K562 (cell line): ENCODE measurements around the gene PANX1. TPM values are rescaled to one million over a fixed set of nuclear protein-coding genes. Genes with fewer than 3 reads are reported as not detected.

Experiments used
- ATAC-seq: fragments of 200-7000 bp; cut with Tn5 transposase; 3 replicates; pipeline ENCODE4 v1.9.1; 2020; ENCODE audit warnings: moderate library complexity
- BruUV-seq: library from RNA; stranded (reverse); fragments of 400-500 nt; replicated peaks from 2 replicates; lab custom pipeline; 2021; lab: Mats Ljungman, UMichigan
- CTCF ChIA-PET: fragments of 300-600 bp; formaldehyde crosslinking; extraction: SDS; loops from one replicate; lab custom pipeline; 2021; ENCODE audit warnings: low intra/inter-chr PET ratio; lab: Yijun Ruan, JAX
- POLR2A ChIA-PET: fragments of 300-600, 350-650 bp; sonication (Branson Sonifier 250); formaldehyde crosslinking; extraction: SDS; loops from one replicate; lab custom pipeline; 2021; ENCODE audit warnings: antibody characterized with exemption, inconsistent platforms; lab: Yijun Ruan, JAX
- DNase-seq, 4 experiments: peaks; one replicate each; pipeline versions ENCODE4 v3.0.0 to v3.0.0-alpha.2; 2011 to 2018; ENCODE audit warnings: low spot score in 3 of 4, mixed read lengths in 3 of 4; ENCODE audit errors: extremely low read depth in 1 of 4
- FAIRE-seq: peaks from 2 replicates; lab custom pipeline; 2011; peaks lifted over from hg19 to GRCh38; lab: Jason Lieb, UNC
- H2AFZ ChIP-seq: 2 replicates; pipeline ENCODE4 v1.6.0; 2011; ENCODE audit warnings: low read depth, low read length, control low read depth, inconsistent platforms
- H3K27ac ChIP-seq: fragments of 200-600 bp; 3 replicates; pipeline ENCODE4 v1.8.0; 2011; ENCODE audit warnings: low read depth, mild to moderate bottlenecking, control low read depth, inconsistent platforms, low read length, moderate library complexity, mixed read lengths; ENCODE audit errors: extremely low read depth
- H3K27me3 ChIP-seq, 2 experiments: fragments of 300-600 bp in 1 of 2; 2 replicates in 1 of 2; 3 replicates in 1 of 2; pipeline versions ENCODE4 v1.6.0 to v1.8.0; 2011; ENCODE audit warnings: inconsistent platforms in 2 of 2, low read length in 2 of 2, mild to moderate bottlenecking in 1 of 2, mixed read lengths in 1 of 2, moderate library complexity in 1 of 2; ENCODE audit not compliant: control insufficient read depth in 2 of 2, insufficient read depth in 2 of 2
- H3K36me3 ChIP-seq: fragments of 300-600 bp; 3 replicates; pipeline ENCODE4 v1.8.0; 2011; ENCODE audit warnings: mild to moderate bottlenecking, low read length, inconsistent platforms; ENCODE audit not compliant: control insufficient read depth, insufficient read depth
- H3K4me1 ChIP-seq, 2 experiments: fragments of 200-600 bp in 1 of 2; replicated peaks in 1 of 2; 2 replicates in 1 of 2; 3 replicates in 1 of 2; pipeline versions ENCODE4 v1.5.1 to v1.8.0; 2011; ENCODE audit warnings: inconsistent platforms in 2 of 2, low read length in 2 of 2, mild to moderate bottlenecking in 1 of 2, mixed read lengths in 1 of 2, moderate library complexity in 1 of 2; ENCODE audit not compliant: control insufficient read depth in 2 of 2, insufficient read depth in 2 of 2
- H3K4me2 ChIP-seq: 2 replicates; pipeline ENCODE4 v1.6.1; 2011; ENCODE audit warnings: low read length, control low read depth, inconsistent platforms, mixed read lengths; ENCODE audit not compliant: insufficient read depth
- H3K4me3 ChIP-seq: fragments of 200-600 bp; sonication (generic), shearing (Covaris generic); 2 replicates; pipeline ENCODE4 v1.5.1; 2016; ENCODE audit warnings: control low read depth, inconsistent platforms
- H3K79me2 ChIP-seq: fragments of 200-600 bp; 3 replicates; pipeline ENCODE4 v1.8.0; 2011; ENCODE audit warnings: low read length, inconsistent platforms; ENCODE audit not compliant: control insufficient read depth, insufficient read depth
- H3K9ac ChIP-seq, 2 experiments: 2 replicates each; pipeline versions ENCODE4 v1.6.0 to v1.6.1; 2011; ENCODE audit warnings: low read depth in 2 of 2, low read length in 2 of 2, control low read depth in 1 of 2, inconsistent platforms in 1 of 2, mild to moderate bottlenecking in 1 of 2, mixed read lengths in 1 of 2; ENCODE audit not compliant: insufficient read depth in 1 of 2
- H3K9me1 ChIP-seq: one replicate; pipeline ENCODE4 v1.6.0; 2011; ENCODE audit warnings: inconsistent platforms, mild to moderate bottlenecking, low read length, moderate library complexity; ENCODE audit not compliant: control insufficient read depth, insufficient read depth
- H3K9me3 ChIP-seq: replicated peaks from 2 replicates; pipeline ENCODE4 v1.5.1; 2011; ENCODE audit warnings: low read depth, low read length, inconsistent platforms; ENCODE audit not compliant: control insufficient read depth, insufficient read depth
- H4K20me1 ChIP-seq: replicated peaks from 2 replicates; pipeline ENCODE4 v1.6.1; 2011; ENCODE audit warnings: low read length, inconsistent platforms, mixed read lengths; ENCODE audit not compliant: control insufficient read depth, insufficient read depth
- CBFA2T3 ChIP-seq: fragments of 450-650 bp; IDR thresholded peaks from 2 replicates; pipeline ENCODE4 v1.6.1; 2017
- DMBX1 ChIP-seq: fragments of 250-450 bp; sonication (Bioruptor Pico); IDR thresholded peaks from 2 replicates; pipeline ENCODE4 v1.8.0; 2022; ENCODE audit warnings: inconsistent platforms, mild to moderate bottlenecking, moderate library complexity, borderline replicate concordance
- EWSR1 ChIP-seq: fragments of 450-650 bp; IDR thresholded peaks from 2 replicates; pipeline ENCODE4 v1.6.1; 2018; ENCODE audit warnings: borderline replicate concordance, mild to moderate bottlenecking, low read depth, moderate library complexity; ENCODE audit not compliant: partially characterized antibody
- GATA2 ChIP-seq: sonication (generic); formaldehyde crosslinking; IDR thresholded peaks from 2 replicates; pipeline ENCODE4 v1.4.0; 2020; ENCODE audit warnings: mild to moderate bottlenecking, missing genetic modification reagents
- GTF2E2 ChIP-seq: fragments of 200-800 bp; sonication (Bioruptor generic); IDR thresholded peaks from 2 replicates; pipeline ENCODE4 v1.6.1; 2016; ENCODE audit warnings: missing genetic modification characterization, missing compliant biosample characterization
- HNRNPUL1 ChIP-seq: fragments of 200-400 bp; formaldehyde crosslinking; IDR thresholded peaks from 2 replicates; pipeline ENCODE4 v1.6.1; 2017; ENCODE audit warnings: low read length
- MAZ ChIP-seq, 2 experiments: fragments of 450-650 bp in 1 of 2; sonication (generic) in 1 of 2; formaldehyde crosslinking; IDR thresholded peaks in 1 of 2; conservative IDR thresholded peaks in 1 of 2; 2 replicates each; pipeline versions ENCODE4 v1.4.0 to v1.5.0; 2020; ENCODE audit warnings: mild to moderate bottlenecking in 1 of 2, missing genetic modification reagents in 1 of 2
- MTA3 ChIP-seq: fragments of 450-650 bp; formaldehyde crosslinking; IDR thresholded peaks from 2 replicates; pipeline ENCODE4 v1.6.1; 2017; ENCODE audit warnings: mild to moderate bottlenecking, borderline replicate concordance
- RAD51 ChIP-seq: fragments of 450-650 bp; IDR thresholded peaks from 2 replicates; pipeline ENCODE4 v1.7.1; 2016; ENCODE audit warnings: low read depth, mild to moderate bottlenecking, borderline replicate concordance
- SAP30 ChIP-seq: fragments of 200-600 bp; sonication (generic); IDR thresholded peaks from 2 replicates; pipeline ENCODE4 v1.6.1; 2012; ENCODE audit warnings: borderline replicate concordance, low read depth, mild to moderate bottlenecking, moderate library complexity, low read length, control low read depth, inconsistent platforms; ENCODE audit not compliant: insufficient read depth, poor library complexity, severe bottlenecking
- SMARCC2 ChIP-seq: fragments of 450-650 bp; IDR thresholded peaks from 2 replicates; pipeline ENCODE4 v1.6.1; 2017; ENCODE audit warnings: antibody characterized with exemption, moderate library complexity, mild to moderate bottlenecking, low read depth
- ZFPM2 ChIP-seq: fragments of 250-450 bp; sonication (Bioruptor Pico); IDR thresholded peaks from 2 replicates; pipeline ENCODE4 v1.5.1; 2022; ENCODE audit warnings: mild to moderate bottlenecking
- ZNF121 ChIP-seq: sonication (generic); formaldehyde crosslinking; conservative IDR thresholded peaks from 2 replicates; pipeline ENCODE4 v1.8.0; 2022; ENCODE audit warnings: missing genetic modification reagents
- ZNF133 ChIP-seq: fragments of 250-450 bp; sonication (Bioruptor Pico); IDR thresholded peaks from 2 replicates; pipeline ENCODE4 v1.4.0; 2020; ENCODE audit warnings: mild to moderate bottlenecking
- ZNF41 ChIP-seq: fragments of 250-450 bp; sonication (Bioruptor Pico); conservative IDR thresholded peaks from 2 replicates; pipeline ENCODE4 v1.4.0; 2020; ENCODE audit warnings: mild to moderate bottlenecking
- WGBS: fragments of 100-300 bp; shearing (Covaris generic); methylation state at CpG from one replicate; pipeline ENCODE4 v1.1.6; 2016; ENCODE audit warnings: low coverage, mixed read lengths; ENCODE audit not compliant: insufficient coverage; ENCODE audit errors: missing lambda C conversion rate; 5-methylcytosine and 5-hydroxymethylcytosine counted together
- in situ Hi-C: fragments of 300-500 bp; cut with MboI; formaldehyde crosslinking; loops from 4 replicates; pipeline ENCODE4 v1.15.0; 2018; ENCODE audit warnings: inconsistent platforms, mixed read lengths
- intact Hi-C: fragments of 100-400 bp; cut with micrococcal nuclease; formaldehyde crosslinking; loops from 2 replicates; pipeline ENCODE4 v1.14.2; 2022
- polyA plus RNA-seq, 8 experiments: library from polyadenylated mRNA; depleted of rRNA in 4 of 8; stranded (reverse) in 5 of 8; unstranded in 3 of 8; fragments of >200 nt; fragmentation: Nextera tagmentation in 2 of 8; fragmentation: Illumina TruSeq in 1 of 8; extraction: Ambion mirVana in 2 of 8; extraction: Trizol in 1 of 8; gene quantifications; 2 replicates each; pipeline versions ENCODE4 v1.2.1 to v1.2.3, GENCODE V29; 2011 to 2014; ENCODE audit warnings: inconsistent platforms in 1 of 8, missing spikeins in 1 of 8
- total RNA-seq, 7 experiments: library from RNA; depleted of rRNA in 6 of 7; stranded (reverse); fragments of >200 nt in 6 of 7; fragmentation: Illumina TruSeq in 2 of 7; extraction: Trizol in 2 of 7; gene quantifications; 2 replicates each; pipeline versions ENCODE4 v1.2.1 to v1.2.3, GENCODE V29; 2011 to 2021; ENCODE audit warnings: low replicate concordance in 1 of 7
- TF ChIP-seq, protein P1 (sequence below): sonication (generic); formaldehyde crosslinking; IDR thresholded peaks from 2 replicates; pipeline ENCODE4 v1.8.0; 2022; ENCODE audit warnings: mild to moderate bottlenecking, missing genetic modification reagents
- TF ChIP-seq, protein P2 (sequence below): fragments of 450-650 bp; IDR thresholded peaks from 2 replicates; pipeline ENCODE4 v1.7.0; 2016; ENCODE audit warnings: borderline replicate concordance
- TF ChIP-seq, protein P3 (sequence below): sonication (generic); formaldehyde crosslinking; IDR thresholded peaks from 2 replicates; pipeline ENCODE4 v1.8.1; 2022; ENCODE audit warnings: missing genetic modification reagents
- TF ChIP-seq, protein P4 (sequence below): fragments of 450-650 bp; IDR thresholded peaks from 2 replicates; pipeline ENCODE4 v1.6.1; 2016; ENCODE audit warnings: antibody characterized with exemption

PANX1 gene
- total and polyA plus RNA-seq, 9 of the 15 experiments (the other 6 are each of a cell fraction or from before 2014, with no cell fraction given) = 1.9 to 14.8 (median 10.1) TPM

DNA sequence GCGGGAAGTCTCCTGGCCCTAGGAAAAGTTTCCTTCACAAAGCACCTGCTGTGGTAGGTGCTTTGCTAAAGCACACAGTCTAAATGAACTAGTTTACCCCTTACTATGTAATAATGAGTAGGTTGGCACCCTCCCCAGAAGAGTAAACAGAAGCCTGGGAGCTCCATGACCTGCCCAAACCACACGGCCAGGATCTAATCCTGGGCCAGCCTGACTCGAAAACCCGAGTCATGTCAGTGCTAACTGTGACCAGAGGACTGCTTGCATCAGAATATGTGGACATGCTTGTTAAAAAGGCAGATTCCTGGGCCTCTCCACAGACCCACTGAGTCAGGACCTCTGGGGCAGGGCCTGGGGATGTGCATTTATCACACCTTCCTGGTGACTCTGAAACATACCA, 67.7 kb downstream of the PANX1 start:
- in situ Hi-C loops = no loop called here
- TF ChIP-seq GATA2 (CRISPR knock-in tag) (no peak), SMARCC2 (no peak), MTA3 (no peak), ZNF121 (CRISPR knock-in tag) (no peak), CBFA2T3 (no peak), ZFPM2 (CRISPR knock-in tag) (no peak), MAZ (CRISPR knock-in tag; conservative IDR thresholded peaks at IDR 0.05 in 1 of 2, IDR thresholded peaks at IDR 0.05 in 1 of 2) (no peak), DMBX1 (CRISPR knock-in tag) (no peak), HNRNPUL1 (no peak), ZNF133 (CRISPR knock-in tag) (no peak), ZNF41 (CRISPR knock-in tag) (no peak), RAD51 (no peak), EWSR1 (no peak), SAP30 (no peak), GTF2E2 (tag) (no peak)
- TF ChIP-seq, protein P1, sequence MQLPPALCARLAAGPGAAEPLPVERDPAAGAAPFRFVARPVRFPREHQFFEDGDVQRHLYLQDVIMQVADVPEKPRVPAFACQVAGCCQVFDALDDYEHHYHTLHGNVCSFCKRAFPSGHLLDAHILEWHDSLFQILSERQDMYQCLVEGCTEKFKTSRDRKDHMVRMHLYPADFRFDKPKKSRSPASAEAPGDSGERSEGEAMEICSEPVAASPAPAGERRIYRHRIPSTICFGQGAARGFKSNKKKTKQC = no peak
- TF ChIP-seq, protein P2, sequence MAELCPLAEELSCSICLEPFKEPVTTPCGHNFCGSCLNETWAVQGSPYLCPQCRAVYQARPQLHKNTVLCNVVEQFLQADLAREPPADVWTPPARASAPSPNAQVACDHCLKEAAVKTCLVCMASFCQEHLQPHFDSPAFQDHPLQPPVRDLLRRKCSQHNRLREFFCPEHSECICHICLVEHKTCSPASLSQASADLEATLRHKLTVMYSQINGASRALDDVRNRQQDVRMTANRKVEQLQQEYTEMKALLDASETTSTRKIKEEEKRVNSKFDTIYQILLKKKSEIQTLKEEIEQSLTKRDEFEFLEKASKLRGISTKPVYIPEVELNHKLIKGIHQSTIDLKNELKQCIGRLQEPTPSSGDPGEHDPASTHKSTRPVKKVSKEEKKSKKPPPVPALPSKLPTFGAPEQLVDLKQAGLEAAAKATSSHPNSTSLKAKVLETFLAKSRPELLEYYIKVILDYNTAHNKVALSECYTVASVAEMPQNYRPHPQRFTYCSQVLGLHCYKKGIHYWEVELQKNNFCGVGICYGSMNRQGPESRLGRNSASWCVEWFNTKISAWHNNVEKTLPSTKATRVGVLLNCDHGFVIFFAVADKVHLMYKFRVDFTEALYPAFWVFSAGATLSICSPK = no peak
- TF ChIP-seq, protein P3, sequence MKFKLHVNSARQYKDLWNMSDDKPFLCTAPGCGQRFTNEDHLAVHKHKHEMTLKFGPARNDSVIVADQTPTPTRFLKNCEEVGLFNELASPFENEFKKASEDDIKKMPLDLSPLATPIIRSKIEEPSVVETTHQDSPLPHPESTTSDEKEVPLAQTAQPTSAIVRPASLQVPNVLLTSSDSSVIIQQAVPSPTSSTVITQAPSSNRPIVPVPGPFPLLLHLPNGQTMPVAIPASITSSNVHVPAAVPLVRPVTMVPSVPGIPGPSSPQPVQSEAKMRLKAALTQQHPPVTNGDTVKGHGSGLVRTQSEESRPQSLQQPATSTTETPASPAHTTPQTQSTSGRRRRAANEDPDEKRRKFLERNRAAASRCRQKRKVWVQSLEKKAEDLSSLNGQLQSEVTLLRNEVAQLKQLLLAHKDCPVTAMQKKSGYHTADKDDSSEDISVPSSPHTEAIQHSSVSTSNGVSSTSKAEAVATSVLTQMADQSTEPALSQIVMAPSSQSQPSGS (CRISPR knock-in tag) = no peak
- TF ChIP-seq, protein P4, sequence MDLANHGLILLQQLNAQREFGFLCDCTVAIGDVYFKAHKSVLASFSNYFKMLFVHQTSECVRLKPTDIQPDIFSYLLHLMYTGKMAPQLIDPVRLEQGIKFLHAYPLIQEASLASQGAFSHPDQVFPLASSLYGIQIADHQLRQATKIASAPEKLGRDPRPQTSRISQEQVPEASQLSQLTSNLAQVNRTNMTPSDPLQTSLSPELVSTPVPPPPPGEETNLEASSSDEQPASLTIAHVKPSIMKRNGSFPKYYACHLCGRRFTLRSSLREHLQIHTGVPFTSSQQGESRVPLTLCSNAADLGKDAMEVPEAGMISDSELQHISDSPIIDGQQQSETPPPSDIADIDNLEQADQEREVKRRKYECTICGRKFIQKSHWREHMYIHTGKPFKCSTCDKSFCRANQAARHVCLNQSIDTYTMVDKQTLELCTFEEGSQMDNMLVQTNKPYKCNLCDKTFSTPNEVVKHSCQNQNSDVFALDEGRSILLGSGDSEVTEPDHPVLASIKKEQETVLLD = no peak
- 11% methylated on average over 4 of the region's 4 CpGs for WGBS
- Histone ChIP-seq H3K9me3 (no peaks in the 10 kb centered on the region), H4K20me1 (no peaks in the 10 kb centered on the region), H3K4me1 (0 out of 5 replicates have a peak, but pooled peaks cover 0 to 2% of the 10 kb centered on the region in 2 experiments), H3K9me1 (no peaks in the 10 kb centered on the region), H3K36me3 (no peaks in the 10 kb centered on the region), H3K79me2 (no peaks in the 10 kb centered on the region), H2AFZ (no peak overlapping the region), H3K9ac (no peak overlapping the region), H3K4me3 (no peak overlapping the region), H3K27ac (no peak overlapping the region), H3K27me3 (peaks cover 11 to 23% of the 10 kb centered on the region in 2 experiments; a peak in 4 of 5 replicates), H3K4me2 (no peak overlapping the region)
- DNase-seq (no peak), ATAC-seq (no peak), FAIRE-seq (no peak)
- ChIA-PET CTCF (no interaction called here), POLR2A (no interaction called here)
- intact Hi-C loops = no loop called here
- BruUV-seq = no TSS peak
